K562 (cell line): ENCODE data around the gene PRKAG1. TPM values are rescaled to one million over a fixed set of nuclear protein-coding genes. Genes with fewer than 3 reads are reported as not detected.
A peak's percentile ranks its signal among the peaks of the same experiment; 100 is the strongest.

Source experiments
- CBX1 ChIP-seq: sonication (generic); IDR thresholded peaks from 2 replicates; pipeline ENCODE4 v1.6.1; 2016; ENCODE audit warnings: antibody characterized with exemption, low read depth, mild to moderate bottlenecking
- CREB3L1 ChIP-seq: fragments of 450-650 bp; IDR thresholded peaks from 2 replicates; pipeline ENCODE4 v1.6.1; 2014; ENCODE audit warnings: low read depth, mild to moderate bottlenecking, moderate library complexity, borderline replicate concordance
- ELK3 ChIP-seq: fragments of 450-650 bp; formaldehyde crosslinking; IDR thresholded peaks from 2 replicates; pipeline ENCODE4 v1.4.0; 2020; ENCODE audit warnings: mild to moderate bottlenecking
- FOXA1 ChIP-seq: fragments of 450-650 bp; IDR thresholded peaks from 2 replicates; pipeline ENCODE4 v1.6.1; 2016; ENCODE audit warnings: mild to moderate bottlenecking, borderline replicate concordance
- GABPB2 ChIP-seq: fragments of 250-450 bp; sonication (Bioruptor Pico); conservative IDR thresholded peaks from 2 replicates; pipeline ENCODE4 v1.5.1; 2021; ENCODE audit warnings: mild to moderate bottlenecking
- HINFP ChIP-seq: fragments of 450-650 bp; conservative IDR thresholded peaks from 2 replicates; pipeline ENCODE4 v1.6.1; 2016; ENCODE audit warnings: missing genetic modification characterization, low read depth, mild to moderate bottlenecking, control low read depth, missing compliant biosample characterization
- MXD1 ChIP-seq: fragments of 250-450 bp; sonication (Bioruptor Pico); IDR thresholded peaks from 2 replicates; pipeline ENCODE4 v1.8.0; 2021; ENCODE audit warnings: borderline replicate concordance, mild to moderate bottlenecking, moderate library complexity; ENCODE audit not compliant: poor library complexity, severe bottlenecking
- MYBL2 ChIP-seq, 2 experiments: fragments of 450-650 bp in 1 of 2; sonication (generic) in 1 of 2; formaldehyde crosslinking in 1 of 2; IDR thresholded peaks; 2 replicates each; pipeline versions ENCODE4 v1.6.1 to v1.8.1; 2017 to 2022; ENCODE audit warnings: borderline replicate concordance in 1 of 2, inconsistent platforms in 1 of 2, low read depth in 1 of 2, mild to moderate bottlenecking in 1 of 2, missing genetic modification reagents in 1 of 2, moderate library complexity in 1 of 2
- PBX2 ChIP-seq, 2 experiments: IDR thresholded peaks in 1 of 2; conservative IDR thresholded peaks in 1 of 2; 2 replicates each; pipeline ENCODE4 v1.6.1; 2016; ENCODE audit warnings: low read depth in 2 of 2, mild to moderate bottlenecking in 1 of 2, missing compliant biosample characterization in 1 of 2, missing genetic modification characterization in 1 of 2, moderate library complexity in 1 of 2
- PHB2 ChIP-seq: fragments of 450-650 bp; IDR thresholded peaks from 2 replicates; pipeline ENCODE4 v1.6.1; 2017; ENCODE audit warnings: low read depth
- RNF2 ChIP-seq: sonication (generic); IDR thresholded peaks from 2 replicates; pipeline ENCODE4 v1.6.1; 2016
- STAT6 ChIP-seq: sonication (generic); formaldehyde crosslinking; IDR thresholded peaks from 2 replicates; pipeline ENCODE4 v1.8.1; 2023; ENCODE audit warnings: mild to moderate bottlenecking, missing genetic modification reagents
- ZBTB1 ChIP-seq: sonication (generic); formaldehyde crosslinking; IDR thresholded peaks from 2 replicates; pipeline ENCODE4 v1.8.1; 2023; ENCODE audit warnings: missing genetic modification reagents, low read depth, mild to moderate bottlenecking, borderline replicate concordance
- ZNF408 ChIP-seq: fragments of 250-450 bp; sonication (Bioruptor Pico); IDR thresholded peaks from 2 replicates; pipeline ENCODE4 v1.4.0; 2020; ENCODE audit warnings: low read depth, mild to moderate bottlenecking, moderate library complexity
- ZNF436 ChIP-seq: fragments of 250-450, 450-650 bp; sonication (Bioruptor Pico); formaldehyde crosslinking; IDR thresholded peaks from 2 replicates; pipeline ENCODE4 v1.7.0; 2020; ENCODE audit warnings: mild to moderate bottlenecking
- polyA plus RNA-seq, 8 experiments: library from polyadenylated mRNA; depleted of rRNA in 4 of 8; stranded (reverse) in 5 of 8; unstranded in 3 of 8; fragments of >200 nt; fragmentation: Nextera tagmentation in 2 of 8; fragmentation: Illumina TruSeq in 1 of 8; extraction: Ambion mirVana in 2 of 8; extraction: Trizol in 1 of 8; gene quantifications; 2 replicates each; pipeline versions ENCODE4 v1.2.1 to v1.2.3, GENCODE V29; 2011 to 2014; ENCODE audit warnings: inconsistent platforms in 1 of 8, missing spikeins in 1 of 8
- total RNA-seq, 7 experiments: library from RNA; depleted of rRNA in 6 of 7; stranded (reverse); fragments of >200 nt in 6 of 7; fragmentation: Illumina TruSeq in 2 of 7; extraction: Trizol in 2 of 7; gene quantifications; 2 replicates each; pipeline versions ENCODE4 v1.2.1 to v1.2.3, GENCODE V29; 2011 to 2021; ENCODE audit warnings: low replicate concordance in 1 of 7

The PRKAG1 gene
- total and polyA plus RNA-seq, 9 of the 15 experiments (the other 6 are each of a cell fraction or from before 2014, with no cell fraction given): 51.1 to 126 (median 79.1) TPM

- no peak for TF ChIP-seq HINFP
- TF ChIP-seq PBX2 (CRISPR knock-in tag; IDR thresholded peaks at IDR 0.05; ENCODE audit: low read depth): peak; percentile 25; the same call in 1 of the 2 replicates
- TF ChIP-seq PBX2 (tag; conservative IDR thresholded peaks at IDR 0.05; ENCODE audit: low read depth): peak; percentile 39; the same call in 1 of the 2 replicates
- TF ChIP-seq FOXA1: no peak
- no peak for TF ChIP-seq RNF2
- no peak for TF ChIP-seq CBX1
- no peak for TF ChIP-seq PHB2
- no peak for TF ChIP-seq STAT6 (CRISPR knock-in tag)
- TF ChIP-seq ZBTB1: no peak
- no peak for TF ChIP-seq ZNF408 (CRISPR knock-in tag)
- no peak for TF ChIP-seq MYBL2 (IDR thresholded peaks at IDR 0.05; ENCODE audit: low read depth)
- TF ChIP-seq MYBL2 (CRISPR knock-in tag; IDR thresholded peaks at IDR 0.05; ENCODE audit: borderline replicate concordance): no peak
- TF ChIP-seq CREB3L1: no peak
- TF ChIP-seq ZNF436 (CRISPR knock-in tag): no peak
- no peak for TF ChIP-seq GABPB2 (CRISPR knock-in tag)
- no peak for TF ChIP-seq MXD1 (CRISPR knock-in tag)
- TF ChIP-seq ELK3: no peak
These were observed 23.3 kb downstream of the PRKAG1 start (continued) for GRCh38 chr12:48995086-48995879.
